Mesothelial cell of epicardium (in vitro differentiated cells): Measurements from ENCODE around the gene TGM3. TPM values are rescaled to one million over a fixed set of nuclear protein-coding genes. Genes with fewer than 3 reads are reported as not detected.

Experiments
- DNase-seq, 2 experiments: peaks; one replicate each; pipeline ENCODE4 v3.0.0; 2021; ENCODE audit warnings: low spot score in 2 of 2; ENCODE audit not compliant: unreplicated experiment in 2 of 2
- H3K27ac Mint-ChIP-seq: 2 replicates; pipeline ENCODE4 v1.8.0; 2021; ENCODE audit warnings: mixed read lengths
- H3K27me3 Mint-ChIP-seq: 2 replicates; pipeline ENCODE4 v1.8.0; 2021; ENCODE audit warnings: low read depth, mixed read lengths
- H3K36me3 Mint-ChIP-seq: 2 replicates; pipeline ENCODE4 v1.8.0; 2021; ENCODE audit warnings: mixed read lengths
- H3K4me1 Mint-ChIP-seq: 2 replicates; pipeline ENCODE4 v1.8.0; 2021; ENCODE audit warnings: mixed read lengths
- H3K4me3 Mint-ChIP-seq: 2 replicates; pipeline ENCODE4 v1.8.0; 2021; ENCODE audit warnings: mild to moderate bottlenecking, moderate library complexity, mixed read lengths
- H3K9me3 Mint-ChIP-seq: 2 replicates; pipeline ENCODE4 v1.8.0; 2021; ENCODE audit warnings: mixed read lengths
- CTCF ChIP-seq: fragments of 200-600 bp; sonication (generic); IDR thresholded peaks from one replicate; pipeline ENCODE4 v1.5.0; 2021; ENCODE audit warnings: antibody characterized with exemption; ENCODE audit not compliant: unreplicated experiment
- total RNA-seq: library from RNA; stranded (reverse); gene quantifications from 3 replicates; pipeline ENCODE4 v1.2.1, GENCODE V29; 2021

The TGM3 gene
- total RNA-seq, 1 donor from 2014 or later, result 0.13 TPM

GRCh38 chr20:2346188-2346587, 50.4 kb downstream of the TGM3 start:
- H3K4me1 Mint-ChIP-seq, result peaks cover 15% of the 10 kb centered on the region
- no peak overlapping the region for H3K4me3 Mint-ChIP-seq
- no peaks in the 10 kb centered on the region for H3K36me3 Mint-ChIP-seq
- DNase-seq, result no peak
- no peaks in the 10 kb centered on the region for H3K9me3 Mint-ChIP-seq
- H3K27ac Mint-ChIP-seq, result peak overlapping the region; percentile 8
- no peak for TF ChIP-seq CTCF
- H3K27me3 Mint-ChIP-seq, result no peaks in the 10 kb centered on the region

GRCh38 chr20:2348336-2348735, 52.5 kb downstream of the TGM3 start:
- no peaks in the 10 kb centered on the region for H3K27me3 Mint-ChIP-seq
- peaks cover 17% of the 10 kb centered on the region for H3K4me1 Mint-ChIP-seq
- H3K36me3 Mint-ChIP-seq, result no peaks in the 10 kb centered on the region
- no peak overlapping the region for H3K4me3 Mint-ChIP-seq
- DNase-seq, result no peak
- peaks cover 3% of the 10 kb centered on the region for H3K9me3 Mint-ChIP-seq
- TF ChIP-seq CTCF, result no peak
- no peak overlapping the region for H3K27ac Mint-ChIP-seq

GRCh38 chr20:2349801-2350200, 54.0 kb downstream of the TGM3 start:
- Mint-ChIP-seq H3K4me3 (no peak overlapping the region), H3K27me3 (no peaks in the 10 kb centered on the region), H3K4me1 (peaks cover 17% of the 10 kb centered on the region), H3K36me3 (no peaks in the 10 kb centered on the region), H3K9me3 (peaks cover 14% of the 10 kb centered on the region), H3K27ac (no peak overlapping the region)
- no peak for DNase-seq
- no peak for TF ChIP-seq CTCF

GRCh38 chr20:2350606-2351005, 54.8 kb downstream of the TGM3 start:
- H3K9me3 Mint-ChIP-seq, result peaks cover 14% of the 10 kb centered on the region
- DNase-seq, result no peak
- no peaks in the 10 kb centered on the region for H3K36me3 Mint-ChIP-seq
- no peak overlapping the region for H3K27ac Mint-ChIP-seq
- H3K27me3 Mint-ChIP-seq, result no peaks in the 10 kb centered on the region
- TF ChIP-seq CTCF, result no peak
- no peak overlapping the region for H3K4me3 Mint-ChIP-seq
- H3K4me1 Mint-ChIP-seq, result peaks cover 17% of the 10 kb centered on the region

- Mint-ChIP-seq H3K4me3 (no peak overlapping the region), H3K36me3 (no peaks in the 10 kb centered on the region), H3K4me1 (peaks cover 17% of the 10 kb centered on the region), H3K27me3 (no peaks in the 10 kb centered on the region), H3K27ac (no peak overlapping the region), H3K9me3 (peaks cover 18% of the 10 kb centered on the region)
- no peak for TF ChIP-seq CTCF
- no peak for DNase-seq
Observed at GRCh38 chr20:2353231-2353630, 57.4 kb downstream of the TGM3 start.

GRCh38 chr20:2357114-2357513, 61.3 kb downstream of the TGM3 start:
- no peaks in the 10 kb centered on the region for H3K27me3 Mint-ChIP-seq
- H3K4me1 Mint-ChIP-seq, result peaks cover 1% of the 10 kb centered on the region
- H3K4me3 Mint-ChIP-seq, result no peak overlapping the region
- no peaks in the 10 kb centered on the region for H3K36me3 Mint-ChIP-seq
- DNase-seq, result no peak
- H3K9me3 Mint-ChIP-seq, result peaks cover 49% of the 10 kb centered on the region
- no peak for TF ChIP-seq CTCF
- no peak overlapping the region for H3K27ac Mint-ChIP-seq
